ENCODE results near the gene ENO4. TPM values are rescaled to one million over a fixed set of nuclear protein-coding genes. Genes with fewer than 3 reads are reported as not detected.

Gene ENO4
- total and polyA plus RNA-seq, 7 donors = not detected

GRCh38 chr10:116810120-116810500 lies 39.2 kb upstream of the ENO4 start:
- ATAC-seq (no peak), DNase-seq (no peak)
- Histone ChIP-seq H3K4me3 (no peak overlapping the region), H3K27ac (no peak overlapping the region), H3K27me3 (ENCODE audit: insufficient read depth in 3 of 3, low read length in 2 of 3) (peaks cover 0 to 13% (median 4%) of the 10 kb centered on the region in 3 donors), H3K9me3 (no peaks in the 10 kb centered on the region), H3K4me1 (no peaks in the 10 kb centered on the region), H3K36me3 (ENCODE audit: insufficient read depth in 1 of 2, low read depth in 1 of 2) (no peaks in the 10 kb centered on the region)
- WGBS, 3 donors = 61 to 70% (median 64%) methylated on average over 10 of the region's 10 CpGs
- TF ChIP-seq, protein P1, sequence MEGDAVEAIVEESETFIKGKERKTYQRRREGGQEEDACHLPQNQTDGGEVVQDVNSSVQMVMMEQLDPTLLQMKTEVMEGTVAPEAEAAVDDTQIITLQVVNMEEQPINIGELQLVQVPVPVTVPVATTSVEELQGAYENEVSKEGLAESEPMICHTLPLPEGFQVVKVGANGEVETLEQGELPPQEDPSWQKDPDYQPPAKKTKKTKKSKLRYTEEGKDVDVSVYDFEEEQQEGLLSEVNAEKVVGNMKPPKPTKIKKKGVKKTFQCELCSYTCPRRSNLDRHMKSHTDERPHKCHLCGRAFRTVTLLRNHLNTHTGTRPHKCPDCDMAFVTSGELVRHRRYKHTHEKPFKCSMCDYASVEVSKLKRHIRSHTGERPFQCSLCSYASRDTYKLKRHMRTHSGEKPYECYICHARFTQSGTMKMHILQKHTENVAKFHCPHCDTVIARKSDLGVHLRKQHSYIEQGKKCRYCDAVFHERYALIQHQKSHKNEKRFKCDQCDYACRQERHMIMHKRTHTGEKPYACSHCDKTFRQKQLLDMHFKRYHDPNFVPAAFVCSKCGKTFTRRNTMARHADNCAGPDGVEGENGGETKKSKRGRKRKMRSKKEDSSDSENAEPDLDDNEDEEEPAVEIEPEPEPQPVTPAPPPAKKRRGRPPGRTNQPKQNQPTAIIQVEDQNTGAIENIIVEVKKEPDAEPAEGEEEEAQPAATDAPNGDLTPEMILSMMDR (IDR thresholded peaks at IDR 0.05) = no peak
- intact Hi-C loops (cut with DNase I) = no loop called here

GRCh38 chr10:116810895-116811294 lies 38.4 kb upstream of the ENO4 start:
- H3K27ac ChIP-seq = no peak overlapping the region
- ATAC-seq = no peak
- H3K9me3 ChIP-seq = no peaks in the 10 kb centered on the region
- TF ChIP-seq, protein P1 (IDR thresholded peaks at IDR 0.05) = no peak
- no peaks in the 10 kb centered on the region for H3K36me3 ChIP-seq (ENCODE audit: insufficient read depth in 1 of 2, low read depth in 1 of 2)
- H3K4me1 ChIP-seq = no peaks in the 10 kb centered on the region
- peaks cover 0 to 13% (median 8%) of the 10 kb centered on the region in 3 donors for H3K27me3 ChIP-seq (ENCODE audit: insufficient read depth in 3 of 3, low read length in 2 of 3)
- no peak overlapping the region for H3K4me3 ChIP-seq
- intact Hi-C loops (cut with DNase I) = no loop called here
- DNase-seq = no peak
- WGBS, 3 donors = 86 to 93% (median 87%) methylated on average over 2 of the region's 2 CpGs

DNA sequence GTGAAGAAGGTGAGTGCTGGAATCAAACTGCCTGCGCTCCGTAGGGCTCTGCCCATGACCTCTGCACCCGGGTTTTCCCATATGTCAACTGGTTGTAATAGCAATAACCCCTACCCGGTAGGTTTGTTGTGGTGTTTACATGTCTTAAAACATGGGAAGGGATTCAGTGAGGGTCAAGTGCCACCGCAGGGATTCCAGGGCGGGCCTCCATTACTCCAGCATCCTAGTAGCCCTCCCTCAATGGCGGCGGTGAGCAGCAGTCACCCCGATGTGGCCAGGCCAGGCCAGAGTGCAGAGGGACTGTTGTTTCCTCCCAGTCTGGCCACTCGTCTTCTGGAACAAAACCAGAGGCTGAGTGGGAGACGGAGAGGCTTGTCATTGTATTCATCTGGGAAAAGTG lies 37.6 kb upstream of the ENO4 start:
- H3K36me3 ChIP-seq (ENCODE audit: insufficient read depth in 1 of 2, low read depth in 1 of 2) = no peaks in the 10 kb centered on the region
- ATAC-seq (no peak), DNase-seq (no peak)
- 80 to 84% (median 84%) methylated on average over 11 of the region's 11 CpGs for WGBS, 3 donors
- no peaks in the 10 kb centered on the region for H3K4me1 ChIP-seq
- TF ChIP-seq, protein P1 (IDR thresholded peaks at IDR 0.05) = no peak
- no peak overlapping the region for H3K27ac ChIP-seq
- intact Hi-C loops (cut with DNase I) = no loop called here
- H3K4me3 ChIP-seq = no peak overlapping the region
- H3K9me3 ChIP-seq = no peaks in the 10 kb centered on the region
- peaks cover 0 to 13% (median 8%) of the 10 kb centered on the region in 3 donors for H3K27me3 ChIP-seq (ENCODE audit: insufficient read depth in 3 of 3, low read length in 2 of 3)

GRCh38 chr10:116815641-116816415 lies 33.5 kb upstream of the ENO4 start:
- Histone ChIP-seq H3K27ac (no peak overlapping the region), H3K9me3 (no peaks in the 10 kb centered on the region), H3K36me3 (ENCODE audit: insufficient read depth in 1 of 2, low read depth in 1 of 2) (no peaks in the 10 kb centered on the region), H3K4me1 (no peaks in the 10 kb centered on the region), H3K27me3 (ENCODE audit: insufficient read depth in 3 of 3, low read length in 2 of 3) (peaks cover 0 to 4% (median 4%) of the 10 kb centered on the region in 3 donors), H3K4me3 (no peak overlapping the region)
- ATAC-seq = no peak
- intact Hi-C loops (cut with DNase I) = no loop called here
- 48 to 57% (median 49%) methylated on average over 18 of the region's 18 CpGs for WGBS, 3 donors
- TF ChIP-seq, protein P1 (IDR thresholded peaks at IDR 0.05) = no peak
- no peak for DNase-seq

DNA sequence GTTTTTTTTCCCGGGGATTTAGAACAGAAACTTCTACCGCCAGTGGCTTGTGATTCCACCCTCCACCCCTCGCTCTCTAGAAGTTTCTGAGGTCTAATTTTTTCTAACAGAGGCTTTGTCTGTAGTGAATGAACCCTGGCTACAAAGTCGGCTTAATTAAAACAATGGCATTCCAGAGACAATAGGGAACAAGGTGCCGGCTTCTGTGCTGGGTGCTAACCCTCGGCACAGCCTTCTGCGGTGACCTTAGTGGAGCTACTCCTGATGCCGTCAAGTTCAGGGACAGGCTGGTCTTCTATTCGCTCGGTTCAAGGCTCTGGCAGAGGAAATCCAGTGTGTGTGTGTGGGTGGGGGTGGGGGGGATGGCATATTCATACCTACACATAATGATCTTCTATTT lies 32.1 kb upstream of the ENO4 start:
- Histone ChIP-seq H3K27ac (no peak overlapping the region), H3K4me3 (no peak overlapping the region), H3K36me3 (ENCODE audit: insufficient read depth in 1 of 2, low read depth in 1 of 2) (no peaks in the 10 kb centered on the region), H3K27me3 (ENCODE audit: insufficient read depth in 3 of 3, low read length in 2 of 3) (peaks cover 0 to 6% (median 4%) of the 10 kb centered on the region in 3 donors), H3K4me1 (no peaks in the 10 kb centered on the region), H3K9me3 (no peaks in the 10 kb centered on the region)
- WGBS, 3 donors = 60 to 69% (median 65%) methylated on average over 10 of the region's 10 CpGs
- ATAC-seq = no peak
- TF ChIP-seq, protein P1 (IDR thresholded peaks at IDR 0.05) = no peak
- intact Hi-C loops (cut with DNase I) = no loop called here
- DNase-seq = no peak

Measured in psoas muscle (tissue), 8 donors.